ENCODE data around the gene LRMDA. TPM values are rescaled to one million over a fixed set of nuclear protein-coding genes. Genes with fewer than 3 reads are reported as not detected.

Gene LRMDA
- total RNA-seq, 1 donor = under 0.01 TPM

- TF ChIP-seq, protein P1, sequence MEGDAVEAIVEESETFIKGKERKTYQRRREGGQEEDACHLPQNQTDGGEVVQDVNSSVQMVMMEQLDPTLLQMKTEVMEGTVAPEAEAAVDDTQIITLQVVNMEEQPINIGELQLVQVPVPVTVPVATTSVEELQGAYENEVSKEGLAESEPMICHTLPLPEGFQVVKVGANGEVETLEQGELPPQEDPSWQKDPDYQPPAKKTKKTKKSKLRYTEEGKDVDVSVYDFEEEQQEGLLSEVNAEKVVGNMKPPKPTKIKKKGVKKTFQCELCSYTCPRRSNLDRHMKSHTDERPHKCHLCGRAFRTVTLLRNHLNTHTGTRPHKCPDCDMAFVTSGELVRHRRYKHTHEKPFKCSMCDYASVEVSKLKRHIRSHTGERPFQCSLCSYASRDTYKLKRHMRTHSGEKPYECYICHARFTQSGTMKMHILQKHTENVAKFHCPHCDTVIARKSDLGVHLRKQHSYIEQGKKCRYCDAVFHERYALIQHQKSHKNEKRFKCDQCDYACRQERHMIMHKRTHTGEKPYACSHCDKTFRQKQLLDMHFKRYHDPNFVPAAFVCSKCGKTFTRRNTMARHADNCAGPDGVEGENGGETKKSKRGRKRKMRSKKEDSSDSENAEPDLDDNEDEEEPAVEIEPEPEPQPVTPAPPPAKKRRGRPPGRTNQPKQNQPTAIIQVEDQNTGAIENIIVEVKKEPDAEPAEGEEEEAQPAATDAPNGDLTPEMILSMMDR (IDR thresholded peaks at IDR 0.05; ENCODE audit: insufficient read depth, low read depth, low read length) = no peak
- DNase-seq (ENCODE audit: low read depth) = peak; percentile 62
- no peak overlapping the region for H3K4me3 ChIP-seq (ENCODE audit: low read depth, low read length)
Observed at GRCh38 chr10:76231286-76231934, 800.0 kb downstream of the LRMDA start.

DNA sequence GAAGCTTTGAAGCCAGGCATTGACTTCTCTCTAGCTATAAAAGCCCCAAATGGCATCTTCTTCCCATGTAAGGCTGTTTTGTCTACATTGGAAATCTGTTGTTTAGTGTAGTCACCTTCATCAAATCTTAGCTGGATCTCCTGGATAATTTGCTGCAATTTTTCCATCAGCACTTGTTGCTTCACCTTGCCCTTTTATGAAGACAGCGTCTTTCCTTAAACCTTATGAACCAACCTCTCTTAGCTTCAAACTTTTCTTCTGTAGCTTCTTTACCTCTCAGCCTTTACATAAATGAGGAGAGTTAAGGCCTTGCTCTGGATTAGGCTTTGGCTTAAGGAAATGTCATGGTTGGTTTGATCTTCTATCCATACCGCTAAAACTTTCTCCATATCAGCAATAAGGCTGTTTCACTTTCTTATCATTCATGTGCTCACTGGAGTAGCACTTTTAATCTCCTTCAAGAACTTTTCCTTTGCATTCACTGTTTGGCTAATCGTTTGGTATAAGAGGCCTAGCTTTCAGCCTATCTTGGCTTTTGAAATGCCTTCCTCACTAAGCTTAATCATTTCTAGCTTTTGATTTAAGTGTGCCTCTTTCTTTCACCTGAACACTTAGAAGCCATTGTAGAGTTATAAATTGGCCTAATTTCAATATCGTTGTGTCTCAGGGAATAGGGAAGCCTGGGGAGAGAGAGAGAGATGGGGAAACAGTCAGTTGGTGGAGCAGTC lies 803.2 kb downstream of the LRMDA start:
- no peak overlapping the region for H3K4me3 ChIP-seq (ENCODE audit: low read depth, low read length)
- TF ChIP-seq, protein P1 (IDR thresholded peaks at IDR 0.05; ENCODE audit: insufficient read depth, low read depth, low read length) = no peak
- no peak for DNase-seq (ENCODE audit: low read depth)

DNA sequence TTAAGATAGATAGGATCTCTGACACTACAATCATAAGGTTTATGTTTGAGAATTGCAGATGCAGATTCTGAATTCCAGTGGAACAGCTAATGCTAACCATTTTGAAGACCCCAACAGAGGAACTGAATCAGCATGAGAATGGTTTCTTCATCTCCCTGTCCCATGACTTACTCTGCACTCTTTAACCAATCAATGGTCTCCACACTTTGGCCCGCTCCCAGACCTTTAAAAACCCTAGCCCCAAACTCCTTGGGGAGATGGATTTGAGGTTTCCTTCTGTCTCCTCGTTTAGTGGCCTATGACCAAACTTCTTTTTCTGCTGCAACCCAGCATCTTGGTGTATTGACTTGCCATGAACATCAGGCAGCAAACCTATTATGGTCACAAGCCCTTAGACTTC lies 804.9 kb downstream of the LRMDA start:
- DNase-seq (ENCODE audit: low read depth) = no peak
- H3K4me3 ChIP-seq (ENCODE audit: low read depth, low read length) = no peak overlapping the region
- TF ChIP-seq, protein P1 (IDR thresholded peaks at IDR 0.05; ENCODE audit: insufficient read depth, low read depth, low read length) = no peak

DNA sequence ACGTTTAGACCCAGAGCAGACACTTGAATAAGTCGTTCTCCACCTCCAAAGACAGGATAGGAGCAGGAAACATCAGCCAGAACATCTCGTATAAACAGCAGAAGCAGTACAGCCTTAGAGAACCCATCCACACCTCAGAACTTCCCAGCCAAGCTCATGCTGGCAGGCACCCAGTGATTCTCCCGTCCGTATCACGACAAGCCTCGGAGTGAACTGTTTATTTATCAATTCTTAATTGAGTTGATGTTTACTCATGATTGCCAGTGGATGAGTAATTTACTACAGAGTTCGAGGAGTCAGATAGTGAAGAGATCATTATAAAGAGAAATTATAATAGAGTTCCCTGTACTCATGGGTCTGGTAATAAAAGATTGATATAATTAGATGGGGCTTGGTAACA lies 811.5 kb downstream of the LRMDA start:
- no peak for DNase-seq (ENCODE audit: low read depth)
- no peak overlapping the region for H3K4me3 ChIP-seq (ENCODE audit: low read depth, low read length)
- TF ChIP-seq, protein P1 (IDR thresholded peaks at IDR 0.05; ENCODE audit: insufficient read depth, low read depth, low read length) = no peak

GRCh38 chr10:76244061-76244686 lies 812.8 kb downstream of the LRMDA start:
- no peak overlapping the region for H3K4me3 ChIP-seq (ENCODE audit: low read depth, low read length)
- peak; percentile 83 for DNase-seq (ENCODE audit: low read depth)
- TF ChIP-seq, protein P1 (IDR thresholded peaks at IDR 0.05; ENCODE audit: insufficient read depth, low read depth, low read length) = no peak

- TF ChIP-seq, protein P1 (IDR thresholded peaks at IDR 0.05; ENCODE audit: insufficient read depth, low read depth, low read length) = no peak
- H3K4me3 ChIP-seq (ENCODE audit: low read depth, low read length) = no peak overlapping the region
- DNase-seq (ENCODE audit: low read depth) = no peak
Observed at GRCh38 chr10:76245951-76246495, 814.6 kb downstream of the LRMDA start.

Measured in fibroblast of villous mesenchyme (primary cell).